ENCODE data around the gene OSBPL9. TPM values are rescaled to one million over a fixed set of nuclear protein-coding genes. Genes with fewer than 3 reads are reported as not detected.

Gene OSBPL9
- total RNA-seq, 2 experiments from 2014 or later: 35.6 to 36.5 TPM

- DNase-seq: no peak
- ATAC-seq (ENCODE audit: poor library complexity): no peak
- no peak overlapping the region for H3K27ac ChIP-seq (ENCODE audit: low read depth in 1 of 2, low read length in 2 of 2)
- H3K36me3 ChIP-seq (ENCODE audit: insufficient read depth, low read length): no peaks in the 10 kb centered on the region
- Mint-ChIP-seq H3K27ac (no peak overlapping the region), H3K27me3 (no peaks in the 10 kb centered on the region), H3K4me1 (ENCODE audit: low read depth) (peaks cover 44% of the 10 kb centered on the region), H3K36me3 (ENCODE audit: low read depth) (peaks cover 11% of the 10 kb centered on the region), H3K4me3 (no peak overlapping the region), H3K9me3 (no peaks in the 10 kb centered on the region)
- no peaks in the 10 kb centered on the region for H3K27me3 ChIP-seq (ENCODE audit: control insufficient read depth in 1 of 2, insufficient read depth in 2 of 2, low read length in 2 of 2)
- H3K4me1 ChIP-seq (ENCODE audit: insufficient read depth, low read length): no peaks in the 10 kb centered on the region
- no peak overlapping the region for H3K4me3 ChIP-seq (ENCODE audit: low read length)
- intact Hi-C loops (cut with DNase I, micrococcal nuclease): no loop called here
- H3K9me3 ChIP-seq (ENCODE audit: control insufficient read depth in 1 of 2, insufficient read depth in 1 of 2, low read length in 2 of 2): no peaks in the 10 kb centered on the region
- POLR2A ChIA-PET: no interaction called here
- CTCF ChIA-PET: interaction anchor here (0.6 kb wide), 1 partner anchor 23 kb away, joined by 3 read pairs; no protein-coding TSS in a partner anchor
- no peak for TF ChIP-seq CTCF (IDR thresholded peaks at IDR 0.05)
Measured at GRCh38 chr1:51630922-51631321, 14.0 kb downstream of the OSBPL9 start.

- H3K27me3 ChIP-seq (ENCODE audit: control insufficient read depth in 1 of 2, insufficient read depth in 2 of 2, low read length in 2 of 2): no peaks in the 10 kb centered on the region
- H3K27me3 Mint-ChIP-seq: no peaks in the 10 kb centered on the region
- no peaks in the 10 kb centered on the region for H3K36me3 ChIP-seq (ENCODE audit: insufficient read depth, low read length)
- ChIA-PET CTCF (no interaction called here), POLR2A (no interaction called here)
- ATAC-seq (ENCODE audit: poor library complexity) (no peak), DNase-seq (no peak)
- TF ChIP-seq CTCF (IDR thresholded peaks at IDR 0.05): no peak
- H3K4me1 Mint-ChIP-seq (ENCODE audit: low read depth): peaks cover 41% of the 10 kb centered on the region
- intact Hi-C loops (cut with DNase I, micrococcal nuclease): no loop called here
- no peak overlapping the region for H3K27ac ChIP-seq (ENCODE audit: low read depth in 1 of 2, low read length in 2 of 2)
- no peak overlapping the region for H3K27ac Mint-ChIP-seq
- no peak overlapping the region for H3K4me3 ChIP-seq (ENCODE audit: low read length)
- H3K4me3 Mint-ChIP-seq: no peak overlapping the region
- H3K4me1 ChIP-seq (ENCODE audit: insufficient read depth, low read length): no peaks in the 10 kb centered on the region
- H3K9me3 ChIP-seq (ENCODE audit: control insufficient read depth in 1 of 2, insufficient read depth in 1 of 2, low read length in 2 of 2): no peaks in the 10 kb centered on the region
- no peaks in the 10 kb centered on the region for H3K9me3 Mint-ChIP-seq
- H3K36me3 Mint-ChIP-seq (ENCODE audit: low read depth): peaks cover 11% of the 10 kb centered on the region
Measured at GRCh38 chr1:51631747-51632146, 14.9 kb downstream of the OSBPL9 start.

GRCh38 chr1:51634618-51635017 is 17.7 kb downstream of the OSBPL9 start:
- peaks cover 11% of the 10 kb centered on the region for H3K36me3 Mint-ChIP-seq (ENCODE audit: low read depth)
- Histone ChIP-seq H3K4me1 (ENCODE audit: insufficient read depth, low read length) (no peaks in the 10 kb centered on the region), H3K4me3 (ENCODE audit: low read length) (no peak overlapping the region), H3K9me3 (ENCODE audit: control insufficient read depth in 1 of 2, insufficient read depth in 1 of 2, low read length in 2 of 2) (no peaks in the 10 kb centered on the region), H3K36me3 (ENCODE audit: insufficient read depth, low read length) (no peaks in the 10 kb centered on the region), H3K27ac (ENCODE audit: low read depth in 1 of 2, low read length in 2 of 2) (no peak overlapping the region), H3K27me3 (ENCODE audit: control insufficient read depth in 1 of 2, insufficient read depth in 2 of 2, low read length in 2 of 2) (no peaks in the 10 kb centered on the region)
- ChIA-PET CTCF (no interaction called here), POLR2A (no interaction called here)
- H3K27ac Mint-ChIP-seq: no peak overlapping the region
- H3K4me3 Mint-ChIP-seq: no peak overlapping the region
- H3K4me1 Mint-ChIP-seq (ENCODE audit: low read depth): peaks cover 27% of the 10 kb centered on the region
- H3K27me3 Mint-ChIP-seq: no peaks in the 10 kb centered on the region
- no peaks in the 10 kb centered on the region for H3K9me3 Mint-ChIP-seq
- no peak for ATAC-seq (ENCODE audit: poor library complexity)
- intact Hi-C loops (cut with DNase I, micrococcal nuclease): no loop called here
- TF ChIP-seq CTCF (IDR thresholded peaks at IDR 0.05): no peak
- DNase-seq: no peak

Measured in CD4-positive, alpha-beta T cell (primary cell).